ENCODE results near the gene RTN3. TPM values are rescaled to one million over a fixed set of nuclear protein-coding genes. Genes with fewer than 3 reads are reported as not detected.
A peak's percentile ranks its signal among the peaks of the same experiment; 100 is the strongest.

RTN3 gene
- total RNA-seq, 1 experiment from 2014 or later = 173 TPM

- no peaks in the 10 kb centered on the region for H3K27me3 ChIP-seq (ENCODE audit: insufficient read depth, low read length)
- H2BK5ac ChIP-seq (ENCODE audit: insufficient read length, low read length) = no peak overlapping the region
- H4K91ac ChIP-seq (ENCODE audit: insufficient read length, low read depth, low read length) = no peak overlapping the region
- H3K4me1 ChIP-seq (ENCODE audit: insufficient read depth, low read length) = no peaks in the 10 kb centered on the region; the same call in 1 of the 2 replicates
- no peak overlapping the region for H3K23ac ChIP-seq (ENCODE audit: insufficient read length, low read depth, low read length)
- TF ChIP-seq, protein P1, sequence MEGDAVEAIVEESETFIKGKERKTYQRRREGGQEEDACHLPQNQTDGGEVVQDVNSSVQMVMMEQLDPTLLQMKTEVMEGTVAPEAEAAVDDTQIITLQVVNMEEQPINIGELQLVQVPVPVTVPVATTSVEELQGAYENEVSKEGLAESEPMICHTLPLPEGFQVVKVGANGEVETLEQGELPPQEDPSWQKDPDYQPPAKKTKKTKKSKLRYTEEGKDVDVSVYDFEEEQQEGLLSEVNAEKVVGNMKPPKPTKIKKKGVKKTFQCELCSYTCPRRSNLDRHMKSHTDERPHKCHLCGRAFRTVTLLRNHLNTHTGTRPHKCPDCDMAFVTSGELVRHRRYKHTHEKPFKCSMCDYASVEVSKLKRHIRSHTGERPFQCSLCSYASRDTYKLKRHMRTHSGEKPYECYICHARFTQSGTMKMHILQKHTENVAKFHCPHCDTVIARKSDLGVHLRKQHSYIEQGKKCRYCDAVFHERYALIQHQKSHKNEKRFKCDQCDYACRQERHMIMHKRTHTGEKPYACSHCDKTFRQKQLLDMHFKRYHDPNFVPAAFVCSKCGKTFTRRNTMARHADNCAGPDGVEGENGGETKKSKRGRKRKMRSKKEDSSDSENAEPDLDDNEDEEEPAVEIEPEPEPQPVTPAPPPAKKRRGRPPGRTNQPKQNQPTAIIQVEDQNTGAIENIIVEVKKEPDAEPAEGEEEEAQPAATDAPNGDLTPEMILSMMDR (conservative IDR thresholded peaks at IDR 0.05) = no peak
- H4K20me1 ChIP-seq (ENCODE audit: control insufficient read depth, insufficient read depth, insufficient read length) = no peaks in the 10 kb centered on the region
- no peak overlapping the region for H3K18ac ChIP-seq (ENCODE audit: insufficient read length, low read depth, low read length)
- H3K27ac ChIP-seq (ENCODE audit: insufficient read length, low read depth, low read length) = no peak overlapping the region
- H2BK15ac ChIP-seq (ENCODE audit: low read depth, low read length) = no peak overlapping the region
- Mint-ChIP-seq H3K9me3 (0 out of 5 replicates have a peak, but pooled peaks cover 0 to 2% of the 10 kb centered on the region in 2 experiments), H3K27ac (peak overlapping the region in 1 of 3 experiments; percentile 87; a peak in 2 of 7 replicates), H3K4me3 (peak overlapping the region; percentile 92 to 95), H3K4me1 (peaks cover 28 to 35% of the 10 kb centered on the region in 2 experiments), H3K27me3 (ENCODE audit: low read depth) (no peaks in the 10 kb centered on the region; the same call in 1 of the 2 replicates), H3K36me3 (ENCODE audit: insufficient read depth in 1 of 3, low read depth in 3 of 3) (peaks cover 6 to 66% (median 38%) of the 10 kb centered on the region in 3 experiments)
- H3K9ac ChIP-seq (ENCODE audit: extremely low read depth, insufficient read length, low read length) = no peak overlapping the region
- H3K79me2 ChIP-seq (ENCODE audit: insufficient read depth, low read length) = 0 out of 2 replicates have a peak, but pooled peaks cover 3% of the 10 kb centered on the region
- H3K23me2 ChIP-seq (ENCODE audit: insufficient read length, low read depth, low read length, poor library complexity, severe bottlenecking) = peaks cover 19% of the 10 kb centered on the region
- H3K4me2 ChIP-seq (ENCODE audit: insufficient read depth, insufficient read length, low read length) = peak overlapping the region; percentile 87
- no peak overlapping the region for H4K8ac ChIP-seq (replicated peaks; ENCODE audit: insufficient read length, low read depth, low read length)
- peaks cover 2% of the 10 kb centered on the region for H3K79me1 ChIP-seq (ENCODE audit: insufficient read depth, low read depth, low read length, poor library complexity, severe bottlenecking)
- H2AK5ac ChIP-seq (ENCODE audit: insufficient read length, low read length) = no peak overlapping the region
- H2BK20ac ChIP-seq (ENCODE audit: low read depth, low read length, poor library complexity, severe bottlenecking) = no peak overlapping the region
- H3K14ac ChIP-seq (ENCODE audit: insufficient read depth, low read length) = no peak overlapping the region
- no peak overlapping the region for H4K5ac ChIP-seq (ENCODE audit: insufficient read length, low read depth, low read length)
- H2BK12ac ChIP-seq (ENCODE audit: insufficient read length, low read depth, low read length) = no peak overlapping the region
- H2BK120ac ChIP-seq (ENCODE audit: low read depth, low read length, poor library complexity, severe bottlenecking) = no peak overlapping the region
- no peaks in the 10 kb centered on the region for H3K9me3 ChIP-seq (ENCODE audit: control insufficient read depth, low read depth, low read length)
- WGBS (ENCODE audit: extremely low coverage, insufficient read length, low lambda C conversion rate) = no CpG with 5 or more reads among the region's 5 CpGs
- no peak overlapping the region for H3K56ac ChIP-seq (ENCODE audit: insufficient read length, low read depth, low read length)
- no peak overlapping the region for H3T11ph ChIP-seq (ENCODE audit: low read length)
- H2AFZ ChIP-seq (ENCODE audit: low read length) = no peak overlapping the region
- no peak overlapping the region for H3K4ac ChIP-seq (ENCODE audit: low read depth, low read length)
- DNase-seq = no peak
Observed at GRCh38 chr11:63760487-63761079, 79.3 kb downstream of the RTN3 start.
